GM12892 (cell line): ENCODE data around the gene IQCF2.

ENCODE experiments used
- POLR2A ChIP-seq: IDR thresholded peaks from 2 replicates; pipeline ENCODE4 v1.6.1; 2011; ENCODE audit warnings: low read depth, low read length, control low read depth
- POLR2AphosphoS5 ChIP-seq: IDR thresholded peaks from 2 replicates; pipeline ENCODE4 v1.6.1; 2011; ENCODE audit warnings: low read depth, low read length, control low read depth
- TAF1 ChIP-seq: IDR thresholded peaks from 2 replicates; pipeline ENCODE4 v1.6.1; 2011; ENCODE audit warnings: low read depth, mild to moderate bottlenecking, control low read depth, low read length, borderline replicate concordance

GRCh38 chr3:51894391-51894790 lies 33.0 kb downstream of the IQCF2 start:
- TF ChIP-seq POLR2A (no peak), POLR2AphosphoS5 (no peak), TAF1 (no peak)
